ENCODE results near the gene TET3.

Gene TET3

GRCh38 chr2:74028741-74029140 lies 44.0 kb downstream of the TET3 start:
- in situ Hi-C loops (cut with HindIII; ENCODE audit: low sequenced_read_pairs), result no loop called here

- in situ Hi-C loops (cut with HindIII; ENCODE audit: low sequenced_read_pairs), result no loop called here
These were observed 45.1 kb downstream of the TET3 start for GRCh38 chr2:74029714-74030397.

- in situ Hi-C loops (cut with HindIII; ENCODE audit: low sequenced_read_pairs), result no loop called here
These were observed 46.5 kb downstream of the TET3 start for GRCh38 chr2:74031221-74031620.

GRCh38 chr2:74031959-74032287 lies 47.2 kb downstream of the TET3 start:
- in situ Hi-C loops (cut with HindIII; ENCODE audit: low sequenced_read_pairs), result no loop called here

- in situ Hi-C loops (cut with HindIII; ENCODE audit: low sequenced_read_pairs), result no loop called here
These were observed 48.7 kb downstream of the TET3 start for GRCh38 chr2:74033375-74033774.
